ENCODE measurements around the gene GNA15. TPM values are rescaled to one million over a fixed set of nuclear protein-coding genes. Genes with fewer than 3 reads are reported as not detected.
A peak's percentile ranks its signal among the peaks of the same experiment; 100 is the strongest.

GNA15 gene
- total RNA-seq, 1 experiment from 2014 or later, result 0.22 TPM

- Mint-ChIP-seq H3K4me3 (no peak overlapping the region), H3K27me3 (ENCODE audit: low read depth) (no peaks in the 10 kb centered on the region), H3K4me1 (peaks cover 14% of the 10 kb centered on the region), H3K9me3 (no peaks in the 10 kb centered on the region), H3K36me3 (no peaks in the 10 kb centered on the region), H3K27ac (peak overlapping the region; percentile 45)
- ChIA-PET CTCF (interaction anchor here (0.6 to 3.0 kb wide), 4 partner anchors 11 to 126 kb away, joined by 3 to 23 read pairs (median 4); no protein-coding TSS in a partner anchor), POLR2A (no interaction called here)
- DNase-seq (ENCODE audit: low spot score), result no peak
- ATAC-seq, result no peak
- TF ChIP-seq PRRX2 (CRISPR knock-in tag; IDR thresholded peaks at IDR 0.05) (no peak), E2F1 (CRISPR knock-in tag; IDR thresholded peaks at IDR 0.05) (no peak), ZNF423 (CRISPR knock-in tag; IDR thresholded peaks at IDR 0.05) (no peak), MAX (CRISPR knock-in tag; IDR thresholded peaks at IDR 0.05) (no peak), ZSCAN18 (CRISPR knock-in tag; IDR thresholded peaks at IDR 0.05) (no peak), ZNF281 (CRISPR knock-in tag; IDR thresholded peaks at IDR 0.05) (no peak), EMX1 (CRISPR knock-in tag; IDR thresholded peaks at IDR 0.05) (no peak), E2F4 (CRISPR knock-in tag; IDR thresholded peaks at IDR 0.05; ENCODE audit: borderline replicate concordance, low read depth) (no peak), KAT7 (CRISPR knock-in tag; IDR thresholded peaks at IDR 0.05; ENCODE audit: borderline replicate concordance) (no peak)
These were observed 38.4 kb upstream of the GNA15 start for GRCh38 chr19:3097442-3097871.

GRCh38 chr19:3098141-3098514 lies 37.7 kb upstream of the GNA15 start:
- Mint-ChIP-seq H3K36me3 (no peaks in the 10 kb centered on the region), H3K9me3 (no peaks in the 10 kb centered on the region), H3K27ac (no peak overlapping the region; the same call in 1 of the 2 replicates), H3K4me3 (no peak overlapping the region), H3K27me3 (ENCODE audit: low read depth) (no peaks in the 10 kb centered on the region), H3K4me1 (peaks cover 14% of the 10 kb centered on the region)
- CTCF ChIA-PET, result interaction anchor here (0.5 to 1.3 kb wide), 4 partner anchors 10 to 126 kb away, joined by 3 to 5 read pairs (median 4); no protein-coding TSS in a partner anchor
- no peak for TF ChIP-seq HMGA2 (CRISPR knock-in tag; IDR thresholded peaks at IDR 0.05)
- TF ChIP-seq CBFB (CRISPR knock-in tag; IDR thresholded peaks at IDR 0.05; ENCODE audit: low read depth), result no peak
- no peak for TF ChIP-seq FOXJ3 (CRISPR knock-in tag; IDR thresholded peaks at IDR 0.05; ENCODE audit: borderline replicate concordance)
- no peak for TF ChIP-seq ZNF396 (CRISPR knock-in tag; IDR thresholded peaks at IDR 0.05; ENCODE audit: borderline replicate concordance)
- TF ChIP-seq E2F5 (CRISPR knock-in tag; IDR thresholded peaks at IDR 0.05), result no peak
- TF ChIP-seq ATF1 (CRISPR knock-in tag; IDR thresholded peaks at IDR 0.05), result no peak
- TF ChIP-seq GTF2I (CRISPR knock-in tag; conservative IDR thresholded peaks at IDR 0.05), result no peak
- TF ChIP-seq ZNF121 (CRISPR knock-in tag; IDR thresholded peaks at IDR 0.05), result no peak
- TF ChIP-seq ZNF416 (CRISPR knock-in tag; IDR thresholded peaks at IDR 0.05), result no peak
- POLR2A ChIA-PET, result no interaction called here
- DNase-seq (ENCODE audit: low spot score) (no peak), ATAC-seq (no peak)

All from WTC11 (cell line).